Measurements from ENCODE around the gene RNU7-1.
A peak's percentile ranks its signal among the peaks of the same experiment; 100 is the strongest.

RNU7-1 gene

GRCh38 chr12:6943722-6944380 lies at the start of gene RNU7-1, which contains the start of gene C12orf57:
Gene RNU7-1 (plus strand): TSS chr12:6943816.
Gene C12orf57 (plus strand): TSS chr12:6944022. CDS start chr12:6944122, 100 bp downstream.
- DNase-seq (ENCODE audit: low read depth): peak; percentile 97
- no peak for TF ChIP-seq CTCF (IDR thresholded peaks at IDR 0.05; ENCODE audit: insufficient read depth, low read depth, low read length, missing control alignments)
- H3K4me3 ChIP-seq (ENCODE audit: low read depth, low read length): peak within 1 kb of the TSS; percentile 72

DNA sequence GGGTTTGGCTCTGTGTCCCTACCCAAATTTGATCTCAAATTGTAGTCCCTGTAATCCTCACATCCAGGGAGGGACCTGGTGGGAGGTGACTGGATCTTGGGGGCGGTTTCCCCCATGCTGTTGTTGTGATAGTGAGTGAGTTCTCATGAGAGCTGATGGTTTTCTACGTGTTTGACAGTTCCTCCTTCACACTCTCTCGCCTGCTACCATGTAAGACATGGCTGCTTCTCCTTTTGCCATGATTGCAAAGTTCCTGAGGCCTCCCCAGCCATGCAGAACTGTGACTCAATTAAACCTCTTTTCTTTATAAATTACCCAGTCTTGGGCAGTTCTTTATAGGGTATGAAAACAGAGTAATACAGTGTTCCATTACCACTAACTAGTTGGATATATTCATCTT lies 49.3 kb upstream of the RNU7-1 start:
- no peak overlapping the region for H3K4me3 ChIP-seq (ENCODE audit: low read depth, low read length)
- DNase-seq (ENCODE audit: low read depth): no peak
- TF ChIP-seq CTCF (IDR thresholded peaks at IDR 0.05; ENCODE audit: insufficient read depth, low read depth, low read length, missing control alignments): no peak

DNA sequence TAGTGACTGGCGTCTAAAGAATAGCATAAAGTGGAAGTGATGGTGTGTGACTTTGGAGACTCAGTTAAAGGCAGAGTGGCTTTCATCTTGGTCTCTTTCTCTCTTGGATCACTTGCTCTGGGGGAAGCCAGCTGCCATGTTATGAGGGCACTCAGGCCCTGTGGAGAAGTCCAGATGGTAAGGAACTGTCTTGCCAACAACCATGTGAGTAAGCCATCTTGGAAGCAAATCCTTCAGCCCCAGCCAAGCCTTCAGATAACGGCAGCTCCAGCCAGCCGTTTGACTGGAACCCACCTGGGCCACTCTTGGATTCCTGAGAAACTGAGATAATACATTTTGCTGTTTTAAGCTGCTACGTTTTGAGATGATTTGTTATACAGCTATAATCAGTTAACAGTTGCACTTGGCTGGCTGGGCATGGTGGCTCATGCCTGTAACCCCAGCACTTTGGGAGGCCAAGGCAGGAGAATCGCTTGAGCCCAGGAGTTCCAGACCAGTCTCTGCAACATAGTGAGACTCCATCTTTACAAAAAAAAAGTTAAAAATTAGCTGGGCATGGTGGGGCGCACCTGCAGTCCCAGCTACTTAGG lies 46.7 kb upstream of the RNU7-1 start:
- H3K4me3 ChIP-seq (ENCODE audit: low read depth, low read length): no peak overlapping the region
- TF ChIP-seq CTCF (IDR thresholded peaks at IDR 0.05; ENCODE audit: insufficient read depth, low read depth, low read length, missing control alignments): no peak
- no peak for DNase-seq (ENCODE audit: low read depth)

GRCh38 chr12:6899427-6899826 lies 44.2 kb upstream of the RNU7-1 start:
- no peak for DNase-seq (ENCODE audit: low read depth)
- TF ChIP-seq CTCF (IDR thresholded peaks at IDR 0.05; ENCODE audit: insufficient read depth, low read depth, low read length, missing control alignments): no peak
- H3K4me3 ChIP-seq (ENCODE audit: low read depth, low read length): no peak overlapping the region

GRCh38 chr12:6899837-6900519 lies 43.6 kb upstream of the RNU7-1 start:
- no peak for DNase-seq (ENCODE audit: low read depth)
- no peak for TF ChIP-seq CTCF (IDR thresholded peaks at IDR 0.05; ENCODE audit: insufficient read depth, low read depth, low read length, missing control alignments)
- H3K4me3 ChIP-seq (ENCODE audit: low read depth, low read length): no peak overlapping the region

DNA sequence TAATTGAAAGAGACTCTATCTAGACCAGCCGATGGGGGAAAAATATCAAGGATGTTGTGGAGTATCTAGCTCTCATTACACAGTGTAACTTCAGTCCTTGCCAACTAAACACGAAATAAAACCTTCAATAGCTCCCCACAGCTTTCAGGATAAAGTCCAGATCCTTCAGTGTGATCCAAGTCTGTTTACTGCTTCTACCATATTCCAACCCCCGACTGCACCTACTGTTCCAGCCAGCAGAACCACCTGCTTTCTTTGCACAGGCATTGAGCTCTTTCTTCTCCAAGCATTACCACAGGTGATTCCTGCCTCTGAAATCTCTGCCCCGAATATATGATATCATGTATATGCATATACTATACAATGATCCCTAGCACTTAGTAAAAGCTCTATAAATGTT lies 41.2 kb upstream of the RNU7-1 start:
- DNase-seq (ENCODE audit: low read depth): no peak
- no peak overlapping the region for H3K4me3 ChIP-seq (ENCODE audit: low read depth, low read length)
- TF ChIP-seq CTCF (IDR thresholded peaks at IDR 0.05; ENCODE audit: insufficient read depth, low read depth, low read length, missing control alignments): no peak

All from GM12865 (cell line).